Aorta (tissue), 5 donors: ENCODE data around the gene EXD3. TPM values are rescaled to one million over a fixed set of nuclear protein-coding genes. Genes with fewer than 3 reads are reported as not detected.
"Not testable (repeated sequence)": the region's sequence is repeated elsewhere in the genome, so short reads cannot be mapped to it uniquely, and the experiment has no call there.

ENCODE experiments used
- ATAC-seq: fragments of 200-7000 bp; cut with Tn5 transposase; one replicate; pipeline ENCODE4 v1.9.1; 2022; ENCODE audit warnings: moderate library complexity; ENCODE audit not compliant: low FRiP score
- DNase-seq, 2 donors: peaks; one replicate each; pipeline ENCODE4 v3.0.0-alpha.2; 2020
- H3K27ac ChIP-seq, 2 donors: one replicate each; pipeline ENCODE4 v1.5.1; 2013; ENCODE audit warnings: low read length in 2 of 2, mild to moderate bottlenecking in 2 of 2, moderate library complexity in 2 of 2, control low read depth in 1 of 2, inconsistent platforms in 1 of 2, low read depth in 1 of 2
- H3K27me3 ChIP-seq, 2 donors: one replicate each; pipeline ENCODE4 v1.6.1; 2013; ENCODE audit warnings: control low read depth in 1 of 2, low read length in 1 of 2, mild to moderate bottlenecking in 1 of 2, moderate library complexity in 1 of 2; ENCODE audit not compliant: insufficient read depth in 2 of 2, control insufficient read depth in 1 of 2
- H3K36me3 ChIP-seq, 2 donors: one replicate each; pipeline ENCODE4 v1.6.1; 2013; ENCODE audit warnings: control low read depth in 1 of 2, low read length in 1 of 2, mild to moderate bottlenecking in 1 of 2; ENCODE audit not compliant: insufficient read depth in 2 of 2, control insufficient read depth in 1 of 2
- H3K4me1 ChIP-seq, 2 donors: one replicate each; pipeline ENCODE4 v1.6.1; 2013; ENCODE audit warnings: low read length in 2 of 2, control low read depth in 1 of 2, mild to moderate bottlenecking in 1 of 2, moderate library complexity in 1 of 2; ENCODE audit not compliant: insufficient read depth in 2 of 2, control insufficient read depth in 1 of 2
- H3K4me3 ChIP-seq, 2 donors: one replicate each; pipeline ENCODE4 v1.5.1; 2013; ENCODE audit warnings: low read length in 2 of 2, control low read depth in 1 of 2, mild to moderate bottlenecking in 1 of 2
- H3K9me3 ChIP-seq: one replicate; pipeline ENCODE4 v1.6.1; 2013; ENCODE audit warnings: mild to moderate bottlenecking, low read length; ENCODE audit not compliant: control insufficient read depth
- WGBS, 2 donors: extraction: QIAGEN DNeasy Blood & Tissue Kit; methylation state at CpG; one replicate each; pipeline ENCODE4 v1.1.7; 2013; 5-methylcytosine and 5-hydroxymethylcytosine counted together
- intact Hi-C, 2 donors: fragments of 100-400 bp; cut with DNase I; formaldehyde crosslinking; loops; one replicate each; pipeline versions ENCODE4 v1.14.2 to v1.15.0; 2022
- polyA plus RNA-seq, 2 donors: library from polyadenylated mRNA; stranded (reverse); fragments of 200-250 nt; gene quantifications; one replicate each; pipeline ENCODE4 v1.2.3, GENCODE V29; 2013
- total RNA-seq, 2 donors: library from RNA; stranded (reverse); fragmentation: NEBNext Ultra II Directional; extraction: Animal tissue kit (Norgen Biotek cat#: 25700); gene quantifications; one replicate each; pipeline ENCODE4 v1.2.1, GENCODE V29; 2021
- donor health status: healthy with polysubstance abuse.
- donor health status: Bipolar disorder and iron deficiency.
- donor health status: DM: no; HTN: no; CAD: no.
- donor health status: DM: no; HTN: no; CAD: no.
- donor health status: DM: yes; HTN: yes; CAD: no.

The EXD3 gene
- total and polyA plus RNA-seq, 4 donors: 15.9 to 96.8 (median 30.0) TPM

- Histone ChIP-seq H3K27ac (no peak overlapping the region), H3K36me3 (no peaks in the 10 kb centered on the region), H3K27me3 (no peaks in the 10 kb centered on the region), H3K4me3 (no peak overlapping the region), H3K4me1 (peaks cover 0 to 4% of the 10 kb centered on the region in 2 donors), H3K9me3 (no peaks in the 10 kb centered on the region)
- peak; percentile 63 for ATAC-seq
- WGBS, 2 donors: 26 to 62% methylated on average over 11 to 30 of the region's 30 CpGs
- peak; percentile 90 to 93 for DNase-seq
- intact Hi-C loops: no loop called here
Measured at GRCh38 chr9:137411645-137412380, 11.1 kb downstream of the EXD3 start.

DNA sequence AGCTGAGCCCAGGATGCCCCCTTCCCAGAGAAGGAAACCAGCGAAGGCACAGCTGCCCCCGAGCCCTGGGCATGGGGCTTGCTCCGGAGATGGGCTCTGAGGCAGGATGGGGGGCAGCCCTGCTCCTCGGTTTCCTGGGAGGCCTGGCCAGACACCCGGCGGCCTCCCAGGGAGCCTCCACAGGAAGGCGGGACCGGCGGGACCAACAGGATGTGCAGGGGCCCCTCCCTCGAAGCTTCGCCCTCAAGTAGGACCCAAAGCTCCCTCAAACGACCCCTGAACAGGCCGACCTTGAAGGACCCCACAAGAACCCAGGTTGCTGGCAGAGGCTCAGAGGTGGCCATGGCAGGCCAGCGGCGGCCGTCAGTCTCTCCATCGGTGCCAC, 11.7 kb downstream of the EXD3 start:
- ATAC-seq (no peak), DNase-seq (no peak)
- H3K4me3 ChIP-seq: no peak overlapping the region
- no peak overlapping the region for H3K27ac ChIP-seq
- H3K9me3 ChIP-seq: no peaks in the 10 kb centered on the region
- H3K27me3 ChIP-seq: no peaks in the 10 kb centered on the region
- peaks cover 0 to 4% of the 10 kb centered on the region in 2 donors for H3K4me1 ChIP-seq
- no peaks in the 10 kb centered on the region for H3K36me3 ChIP-seq
- WGBS, 2 donors: 45 to 50% methylated on average over 14 to 17 of the region's 17 CpGs
- intact Hi-C loops: no loop called here

DNA sequence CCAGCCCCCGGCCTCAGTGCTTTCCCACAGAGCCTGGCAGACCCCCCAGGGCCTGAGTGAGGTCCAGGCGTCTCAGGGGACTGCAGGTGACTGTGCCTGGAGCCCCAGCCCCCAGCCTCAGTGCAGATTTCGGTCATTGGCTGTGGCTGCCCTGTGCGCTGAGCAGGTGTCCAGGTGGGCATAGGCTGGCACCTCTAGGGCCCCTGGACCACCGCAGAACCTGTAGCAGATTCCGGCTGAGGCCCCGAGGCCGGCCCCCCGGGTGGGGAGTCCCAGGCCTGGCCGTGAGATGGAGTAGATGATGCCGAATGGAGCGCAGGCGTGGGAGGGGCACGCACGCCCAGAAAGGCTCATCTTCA, 12.1 kb downstream of the EXD3 start:
- DNase-seq (no peak), ATAC-seq (no peak)
- Histone ChIP-seq H3K36me3 (no peaks in the 10 kb centered on the region), H3K27me3 (no peaks in the 10 kb centered on the region), H3K9me3 (no peaks in the 10 kb centered on the region), H3K4me1 (peaks cover 0 to 4% of the 10 kb centered on the region in 2 donors), H3K4me3 (no peak overlapping the region), H3K27ac (no peak overlapping the region)
- intact Hi-C loops: no loop called here
- WGBS, 2 donors: 86 to 89% methylated on average over 14 to 15 of the region's 15 CpGs

DNA sequence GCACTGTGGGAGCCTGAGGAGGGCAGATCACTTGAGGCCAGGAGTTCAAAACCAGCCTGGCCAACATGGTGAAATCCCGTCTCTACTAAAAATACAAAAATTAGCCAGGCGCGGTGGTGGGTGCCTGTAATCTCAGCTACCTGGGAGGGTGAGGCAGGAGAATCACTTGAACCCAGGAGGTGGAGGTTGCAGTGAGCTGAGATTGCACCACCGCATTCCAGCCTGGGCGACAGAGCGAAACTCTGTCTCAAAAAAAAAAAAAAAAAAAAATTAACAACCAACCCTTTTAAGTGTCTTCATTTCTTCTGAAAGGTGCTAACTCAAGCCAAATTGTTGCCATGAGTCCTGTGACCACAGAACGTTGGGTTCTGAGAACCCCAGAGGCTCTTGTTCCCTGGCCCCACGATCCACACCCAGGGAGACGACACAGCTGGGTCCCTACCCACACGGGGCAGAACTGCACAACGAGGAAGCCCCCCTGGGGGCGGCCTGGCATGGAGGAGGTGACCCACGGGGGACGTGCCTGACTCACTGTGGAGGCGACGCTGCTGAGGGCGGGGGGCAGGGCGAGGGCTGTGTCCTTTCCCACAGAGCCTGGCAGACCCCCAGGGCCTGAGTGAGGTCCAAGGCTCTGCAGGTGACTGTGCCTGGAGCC, 12.6 kb downstream of the EXD3 start:
- H3K4me1 ChIP-seq, DNase-seq, H3K27me3 ChIP-seq, ATAC-seq, H3K9me3 ChIP-seq, H3K36me3 ChIP-seq, H3K27ac ChIP-seq, H3K4me3 ChIP-seq, intact Hi-C loops: not testable (repeated sequence)
- WGBS, 2 donors: 80 to 87% methylated on average over 18 of the region's 18 CpGs

DNA sequence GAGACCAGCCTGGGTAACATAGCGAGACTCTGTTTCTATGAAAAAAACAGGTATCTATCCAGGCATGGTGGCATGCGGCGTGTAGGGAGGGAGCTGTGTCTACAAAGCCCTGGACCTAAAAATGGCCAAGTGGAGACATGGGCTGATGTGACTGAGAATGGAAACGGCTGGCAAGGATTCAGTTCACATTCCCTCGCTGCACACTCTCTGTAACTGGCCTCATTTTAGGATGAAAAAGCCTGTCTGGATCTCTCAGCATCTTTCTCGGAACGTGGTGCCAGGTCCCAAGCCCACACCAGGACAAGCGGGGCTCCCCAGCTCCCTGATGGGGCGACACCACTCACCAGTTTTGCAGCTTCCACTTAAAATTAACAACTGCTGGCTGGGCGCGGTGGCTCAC, 13.4 kb downstream of the EXD3 start:
- Histone ChIP-seq H3K4me1 (peaks cover 0 to 4% of the 10 kb centered on the region in 2 donors), H3K9me3 (no peaks in the 10 kb centered on the region), H3K36me3 (no peaks in the 10 kb centered on the region), H3K27me3 (no peaks in the 10 kb centered on the region), H3K27ac (no peak overlapping the region), H3K4me3 (no peak overlapping the region)
- intact Hi-C loops: loop anchor here in 1 of 2 donors (10.0 kb wide), 1 partner anchor 115 kb away; no protein-coding TSS in a partner anchor
- 52 to 62% methylated on average over 11 of the region's 11 CpGs for WGBS, 2 donors
- DNase-seq (no peak), ATAC-seq (no peak)

DNA sequence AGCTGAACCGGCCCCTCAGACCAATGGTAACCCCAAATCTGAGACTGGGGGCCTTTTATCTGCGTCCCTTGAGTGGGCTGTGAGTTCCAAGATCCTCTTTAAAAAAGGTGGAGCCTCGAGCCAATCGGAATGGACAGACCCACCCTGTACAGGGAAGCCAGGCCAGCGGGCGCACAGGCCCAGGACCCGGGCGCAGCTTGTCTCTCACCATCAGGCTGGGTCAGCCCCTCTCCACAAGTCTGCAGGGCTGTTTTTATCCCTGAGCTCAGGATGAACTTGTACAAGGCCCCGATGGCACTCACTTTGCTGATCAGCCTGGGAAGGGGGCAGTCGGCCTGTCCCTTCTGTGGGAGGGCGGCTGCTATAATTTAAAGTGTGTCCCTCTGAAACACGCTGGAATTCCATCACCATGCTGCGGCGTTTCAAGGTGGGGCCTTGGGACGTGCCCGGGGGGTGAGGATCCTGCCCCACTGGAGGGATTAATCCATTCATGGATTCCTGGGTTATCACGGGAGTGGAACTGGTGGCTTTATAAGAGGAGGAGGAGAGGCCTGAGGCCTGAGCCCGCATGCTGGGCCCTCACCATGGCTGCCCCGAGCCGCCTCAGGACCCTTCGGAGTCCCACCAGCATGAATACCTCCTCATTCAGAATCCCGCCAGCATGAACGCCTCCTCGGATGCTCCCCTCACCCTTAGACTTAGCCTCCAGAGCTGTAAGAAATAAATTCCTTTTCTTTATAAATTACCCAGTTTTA, 14.1 kb downstream of the EXD3 start:
- Histone ChIP-seq H3K4me1 (peaks cover 0 to 4% of the 10 kb centered on the region in 2 donors), H3K4me3 (no peak overlapping the region), H3K36me3 (no peaks in the 10 kb centered on the region), H3K27me3 (no peaks in the 10 kb centered on the region), H3K27ac (no peak overlapping the region), H3K9me3 (no peaks in the 10 kb centered on the region)
- WGBS, 2 donors: 95% methylated on average over 24 of the region's 24 CpGs
- intact Hi-C loops: loop anchor here in 1 of 2 donors (10.0 kb wide), 1 partner anchor 114 kb away; no protein-coding TSS in a partner anchor
- no peak for ATAC-seq
- DNase-seq: no peak

DNA sequence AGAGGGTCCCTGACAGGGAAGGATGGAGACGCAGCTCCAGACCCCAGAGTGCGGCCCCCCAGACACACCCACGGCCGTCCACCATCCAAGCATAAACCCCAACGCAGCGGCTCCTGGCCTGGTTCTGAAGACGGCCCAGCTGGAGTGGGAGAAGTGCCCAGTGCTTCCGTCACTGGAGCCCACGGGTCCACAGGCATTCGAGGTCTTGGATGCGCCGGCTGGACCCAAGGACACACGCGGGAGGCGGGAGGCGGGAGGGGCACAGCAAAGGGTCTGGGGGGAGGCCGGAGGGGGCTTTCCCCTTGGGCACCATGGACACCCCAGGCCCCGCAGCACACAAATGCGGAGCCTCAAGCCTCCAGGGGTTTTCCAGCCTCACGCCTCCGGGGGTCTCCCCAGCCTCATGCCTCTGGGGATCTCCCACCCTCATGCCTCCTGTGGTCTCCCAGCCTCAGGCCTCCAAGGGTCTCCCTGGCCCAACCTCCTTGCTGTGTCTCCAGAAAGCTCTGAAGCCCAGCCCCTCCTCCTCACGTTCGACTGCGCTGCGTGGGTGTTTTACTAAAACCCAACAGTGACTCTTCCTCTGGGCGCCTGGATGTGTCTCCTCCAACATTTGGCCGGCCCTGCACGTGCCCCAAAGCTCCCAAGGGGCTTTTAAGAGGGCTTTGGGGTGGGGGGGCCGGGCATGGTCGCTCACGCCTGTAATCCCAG, 15.2 kb downstream of the EXD3 start:
- Histone ChIP-seq H3K36me3 (no peaks in the 10 kb centered on the region), H3K4me3 (no peak overlapping the region), H3K27me3 (no peaks in the 10 kb centered on the region), H3K9me3 (no peaks in the 10 kb centered on the region), H3K4me1 (peaks cover 0 to 4% of the 10 kb centered on the region in 2 donors), H3K27ac (no peak overlapping the region)
- ATAC-seq: peak; percentile 23
- intact Hi-C loops: loop anchor here (2.0 to 10.0 kb wide), 2 partner anchors 113 kb away; no protein-coding TSS in a partner anchor
- DNase-seq: no peak
- 54 to 55% methylated on average over 31 of the region's 31 CpGs for WGBS, 2 donors

DNA sequence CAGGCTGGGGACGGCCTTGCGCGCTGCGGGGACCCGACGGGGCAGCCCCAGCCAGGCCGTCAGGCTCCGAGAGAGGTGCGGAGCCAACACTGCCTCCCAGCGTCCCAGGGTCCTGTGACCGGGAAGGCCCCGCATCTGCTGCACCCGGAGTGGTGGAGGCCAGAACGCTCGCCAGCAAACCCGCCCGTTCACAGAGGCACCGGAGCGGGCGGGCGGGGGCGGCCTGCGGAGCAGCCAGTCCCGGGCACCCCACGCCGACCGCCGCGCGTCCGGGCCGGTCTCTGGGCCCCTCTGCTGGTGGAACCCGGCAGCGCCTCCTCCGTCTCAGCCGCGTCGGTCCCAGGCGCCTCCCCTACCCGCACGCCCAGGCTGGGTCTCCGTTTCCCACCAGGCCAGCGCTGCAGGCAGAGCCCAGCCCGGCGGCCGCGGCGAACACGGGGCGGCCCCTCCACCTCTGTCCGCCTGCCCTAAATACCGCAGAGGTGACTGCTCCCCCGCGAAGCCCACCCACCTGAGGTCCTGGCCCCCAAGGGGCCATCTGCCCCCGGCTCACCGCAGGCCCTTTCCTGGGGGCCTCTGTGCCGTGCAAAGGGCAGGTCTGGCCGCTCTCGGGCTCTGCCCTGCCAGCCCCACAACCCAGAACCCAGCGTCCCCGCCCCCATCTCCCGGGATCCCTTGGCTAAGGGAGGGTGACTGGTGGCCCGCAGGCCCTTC, 15.9 kb downstream of the EXD3 start:
- peaks cover 0 to 4% of the 10 kb centered on the region in 2 donors for H3K4me1 ChIP-seq
- no peak overlapping the region for H3K27ac ChIP-seq
- no peaks in the 10 kb centered on the region for H3K27me3 ChIP-seq
- H3K36me3 ChIP-seq: no peaks in the 10 kb centered on the region
- WGBS, 2 donors: 2 to 3% methylated on average over 51 to 63 of the region's 63 CpGs
- H3K9me3 ChIP-seq: no peaks in the 10 kb centered on the region
- ATAC-seq (peak; percentile 87), DNase-seq (peak; percentile 81 to 90)
- no peak overlapping the region for H3K4me3 ChIP-seq
- intact Hi-C loops: loop anchor here (2.0 to 10.0 kb wide), 2 partner anchors 112 kb away; no protein-coding TSS in a partner anchor
